NCI-H2171 (cell line): ENCODE measurements around the gene MAVS.
"Not testable (repeated sequence)": the region's sequence is repeated elsewhere in the genome, so short reads cannot be mapped to it uniquely, and the experiment has no call there.

ENCODE experiments used
- DNase-seq: peaks from one replicate; lab custom pipeline; 2025; lab: John Stamatoyannopoulos, UW

The MAVS gene

GRCh38 chr20:3815703-3816315 lies 30.8 kb upstream of the MAVS start:
- DNase-seq = no peak

DNA sequence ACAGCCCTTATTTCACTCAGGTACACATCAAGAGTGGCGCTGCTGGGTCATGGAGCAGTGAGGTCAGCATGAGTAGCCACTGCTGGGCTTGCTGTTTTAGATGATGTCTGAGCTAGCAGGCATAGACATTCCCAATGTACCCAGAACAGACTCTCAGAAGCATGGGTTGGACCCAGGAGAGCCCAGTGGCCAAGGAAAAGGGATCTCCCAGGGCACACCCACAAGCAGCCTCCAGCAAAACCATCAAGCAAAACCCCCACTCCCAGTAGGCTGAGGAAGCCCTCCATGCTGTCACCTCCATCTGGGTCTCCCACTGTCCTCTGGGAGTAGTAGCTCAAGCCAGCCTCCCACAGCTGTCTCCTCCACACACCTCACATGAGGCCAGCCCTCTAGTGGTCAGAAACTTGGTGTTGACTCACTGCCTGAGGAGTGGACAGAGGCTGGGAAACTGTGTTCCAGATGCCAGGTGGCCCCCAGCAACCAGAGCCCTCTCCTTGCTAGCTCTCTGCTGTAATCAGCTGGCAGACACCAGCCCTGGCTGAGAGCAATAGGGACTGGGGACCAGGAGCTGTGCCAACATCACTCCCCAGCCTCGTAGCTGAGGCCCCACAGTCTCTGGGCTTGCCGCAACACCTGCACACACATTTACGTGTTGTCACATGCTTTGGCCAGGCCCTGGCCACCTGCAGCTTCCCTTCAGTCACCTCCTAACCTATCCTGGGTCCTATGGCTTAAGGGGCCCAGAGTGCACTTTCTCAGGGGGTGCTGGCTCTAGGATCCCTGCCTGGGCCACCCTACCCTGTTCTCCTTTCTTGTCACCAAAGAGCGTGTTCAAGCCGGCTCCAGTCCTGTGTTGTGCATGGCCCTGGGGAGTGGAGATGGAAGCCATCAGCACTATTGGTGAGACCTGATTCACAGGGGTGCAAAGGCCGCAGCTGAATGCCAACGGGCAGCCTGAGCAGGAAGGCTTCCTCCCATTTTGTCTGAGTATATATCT lies 28.2 kb upstream of the MAVS start:
- peak; percentile 64 for DNase-seq

DNA sequence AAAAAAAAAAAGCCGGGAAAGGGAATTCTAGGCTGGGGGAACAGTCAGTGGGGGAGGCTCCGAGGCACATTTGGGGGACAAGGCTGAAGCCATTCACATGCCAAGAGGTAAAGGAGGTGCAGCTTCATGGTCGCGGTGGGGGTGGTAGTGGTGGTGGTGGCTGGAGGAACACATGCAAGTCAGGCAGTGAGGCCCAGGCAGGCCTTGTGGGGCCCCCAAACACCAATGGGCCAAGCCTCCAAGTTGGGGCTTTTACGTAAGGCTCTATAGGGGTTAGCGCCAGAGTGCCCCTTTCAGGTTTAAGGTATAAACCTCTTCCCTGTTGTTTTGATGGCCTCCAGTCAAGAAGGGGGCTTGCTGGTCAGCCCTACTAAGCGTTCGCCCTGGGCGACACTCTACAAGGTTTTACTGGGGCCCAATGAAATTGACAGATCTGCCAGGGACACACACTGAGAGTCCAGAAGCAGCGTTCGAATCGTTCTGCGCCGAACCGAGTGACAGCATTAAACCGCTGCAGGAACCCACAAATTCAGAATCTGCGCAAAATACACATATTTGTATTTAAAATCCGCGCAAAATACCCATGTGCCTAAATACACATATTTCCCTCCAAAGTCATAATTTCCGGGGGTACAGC lies 27.1 kb upstream of the MAVS start:
- DNase-seq = no peak

GRCh38 chr20:3820048-3820900 lies 26.4 kb upstream of the MAVS start, which contains the start of gene AP5S1:
Gene AP5S1 (plus strand): TSS chr20:3820547. CDS start chr20:3822118, 1,571 bp downstream.
- peak; percentile 96 for DNase-seq

- DNase-seq = no peak
These were observed 25.5 kb upstream of the MAVS start for GRCh38 chr20:3820901-3821727.

GRCh38 chr20:3821996-3822395 lies 24.6 kb upstream of the MAVS start:
- no peak for DNase-seq

GRCh38 chr20:3823881-3824280 lies 22.8 kb upstream of the MAVS start:
- no peak for DNase-seq

DNA sequence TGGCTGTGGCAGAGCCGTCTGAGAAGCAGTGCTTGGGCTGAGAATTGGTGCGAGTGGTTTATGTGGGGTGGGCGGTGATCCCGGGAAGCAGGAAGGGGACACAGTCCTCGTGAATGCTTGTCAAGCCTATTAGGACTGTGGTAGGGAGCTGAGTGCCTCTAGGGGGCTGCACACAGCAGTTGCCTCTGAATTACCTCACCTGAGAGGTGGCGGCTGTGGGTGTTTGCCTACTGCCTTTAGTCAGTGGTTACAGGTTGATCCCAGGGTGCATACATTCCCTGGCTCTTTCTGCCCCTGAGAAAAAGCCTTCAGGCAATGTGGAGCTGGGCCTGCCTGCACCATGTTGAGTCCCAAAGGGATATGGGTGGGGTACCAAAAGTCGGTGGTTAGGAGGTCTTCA lies 21.1 kb upstream of the MAVS start:
- DNase-seq = no peak

GRCh38 chr20:3826420-3826819 lies 20.2 kb upstream of the MAVS start:
- no peak for DNase-seq

- no peak for DNase-seq
These were observed 17.8 kb upstream of the MAVS start for GRCh38 chr20:3828798-3829197.

DNA sequence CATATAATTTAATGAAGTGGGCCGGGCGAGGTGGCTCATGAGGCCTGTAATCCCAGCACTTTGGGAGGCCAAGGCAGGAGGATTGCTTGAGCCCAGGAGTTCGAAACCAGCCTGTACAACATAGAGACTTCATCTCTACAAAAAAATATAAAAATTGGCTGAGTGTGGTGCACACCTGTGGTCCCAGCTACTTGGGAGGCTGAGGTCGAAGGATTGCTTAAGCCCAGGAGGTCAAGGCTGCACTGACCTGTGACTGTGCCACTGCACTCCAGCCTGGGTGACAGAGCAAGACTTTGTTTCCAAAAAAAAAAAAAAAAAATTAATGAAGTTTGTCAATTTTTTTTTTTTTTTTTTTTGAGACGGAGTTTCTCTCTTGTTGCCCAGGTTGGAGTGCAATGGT lies 16.7 kb upstream of the MAVS start:
- not testable (repeated sequence) for DNase-seq

- no peak for DNase-seq
These were observed 10.5 kb upstream of the MAVS start for GRCh38 chr20:3836132-3836531.

DNA sequence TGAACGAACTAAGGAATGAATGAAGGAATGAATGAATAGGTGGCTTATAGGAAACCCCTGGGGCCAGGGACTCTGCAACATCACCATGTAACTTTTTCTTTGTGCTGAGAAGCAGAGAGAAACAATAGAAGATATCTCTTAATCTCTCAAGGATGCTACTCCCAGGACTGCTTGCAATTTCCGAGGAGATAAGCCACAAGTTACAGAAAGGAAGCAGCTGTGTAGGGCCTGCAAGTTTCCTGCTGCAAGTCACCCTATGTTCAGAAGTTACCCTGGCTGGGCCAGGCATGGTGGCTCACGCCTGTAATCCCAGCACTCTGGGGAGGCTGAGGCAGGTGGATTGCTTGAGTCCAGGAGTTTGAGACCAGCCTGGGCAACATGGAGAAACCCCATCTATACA lies 7.3 kb upstream of the MAVS start:
- no peak for DNase-seq

DNA sequence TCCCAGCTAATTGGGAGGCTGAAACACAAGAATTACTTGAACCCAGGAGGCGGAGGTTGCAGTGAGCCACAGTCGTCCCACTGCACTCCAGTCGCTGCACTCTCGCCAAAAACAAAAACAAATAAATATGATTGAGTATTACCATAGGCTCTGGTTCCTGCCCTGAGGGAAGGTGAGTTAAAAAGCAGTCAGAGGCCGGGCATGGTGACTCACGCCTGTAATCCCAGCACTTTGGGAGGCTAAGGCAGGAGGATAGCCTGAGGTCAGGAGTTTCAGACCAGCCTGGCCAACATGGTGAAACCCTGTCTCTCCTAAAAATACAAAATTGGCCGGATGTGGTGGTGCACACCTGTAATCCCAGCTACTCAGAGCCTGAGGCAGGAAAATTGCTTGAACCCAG lies 6.4 kb upstream of the MAVS start:
- not testable (repeated sequence) for DNase-seq

DNA sequence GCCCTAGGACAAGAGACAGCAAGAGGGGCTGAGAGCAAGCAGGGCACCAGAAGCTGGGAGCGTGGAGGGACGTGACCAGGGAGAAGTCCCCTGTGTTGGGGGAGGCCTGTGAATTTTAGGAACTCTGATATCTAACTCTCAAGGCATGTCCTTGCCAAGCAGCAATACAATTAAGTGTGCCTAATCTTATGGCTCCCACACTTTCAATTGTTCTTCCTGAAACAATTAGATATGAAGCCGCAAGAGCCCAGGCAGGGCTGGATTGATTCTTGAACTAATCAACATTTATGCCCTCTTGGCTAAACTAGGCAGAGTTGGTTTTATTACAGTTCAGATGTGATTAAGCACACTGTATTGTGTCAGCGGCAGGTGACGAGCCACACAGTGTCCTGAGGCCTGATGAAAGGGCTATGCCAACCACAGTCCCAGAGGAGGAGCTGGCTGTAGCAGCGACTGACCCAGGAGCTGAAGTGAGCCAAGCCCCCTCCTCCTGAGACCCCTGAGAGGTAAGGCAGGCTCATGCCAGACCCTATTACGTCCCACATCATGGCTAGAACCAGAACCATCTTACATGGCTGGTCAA lies 4.2 kb upstream of the MAVS start:
- no peak for DNase-seq

DNA sequence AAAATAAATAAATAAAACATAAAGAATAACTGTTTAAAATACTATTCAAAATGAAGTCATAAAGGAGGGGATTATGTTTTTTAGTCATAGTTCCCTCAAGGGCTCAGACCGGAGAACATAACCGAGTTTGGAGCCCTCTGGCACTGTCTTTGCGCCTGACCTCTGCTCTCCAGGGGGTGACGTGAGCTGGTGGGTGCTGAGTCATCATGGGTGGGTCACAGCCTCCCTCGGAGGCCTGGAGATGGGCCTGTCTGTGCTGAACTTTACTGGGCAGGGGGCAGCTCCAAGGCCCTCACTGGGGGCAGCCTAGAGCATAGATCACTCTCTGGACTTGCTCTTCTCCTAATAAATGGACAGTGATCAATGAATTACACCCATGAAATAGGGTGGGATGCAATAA lies 3.1 kb upstream of the MAVS start:
- no peak for DNase-seq

- not testable (repeated sequence) for DNase-seq
These were observed 2.5 kb upstream of the MAVS start for GRCh38 chr20:3843990-3844619.

GRCh38 chr20:3846378-3846739 lies 275 bp upstream of the MAVS start:
- no peak for DNase-seq

GRCh38 chr20:3847429-3847940 lies 851 bp downstream of the MAVS start:
- no peak for DNase-seq

DNA sequence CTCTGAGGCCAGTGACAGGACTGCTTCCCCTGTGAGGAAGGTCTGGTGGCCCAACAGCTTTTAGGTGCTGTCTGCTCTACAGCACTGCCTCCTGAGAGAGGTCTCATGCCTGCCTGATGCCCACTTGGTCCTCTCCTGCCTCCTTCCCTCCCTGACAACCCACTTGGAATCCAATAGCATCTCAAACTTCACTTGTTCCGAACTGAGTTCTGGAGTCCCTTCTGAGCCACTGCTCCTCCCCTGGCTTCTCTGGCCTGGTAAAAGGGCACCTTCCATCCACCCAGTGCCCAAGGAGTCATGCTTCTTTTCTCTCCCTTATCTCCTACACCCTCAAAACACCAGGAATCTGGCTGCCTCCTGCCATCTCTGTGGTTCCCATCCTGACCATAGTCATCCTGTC lies 1.9 kb downstream of the MAVS start:
- DNase-seq = no peak
